HL-60 (cell line): ENCODE data around the gene FGFBP1.

Source experiments
- DNase-seq, 2 experiments: peaks; one replicate each; pipeline ENCODE4 v3.0.0-alpha.2; 2010 to 2020; ENCODE audit warnings: low read depth in 1 of 2, low spot score in 1 of 2
- H3K27ac ChIP-seq: fragments of 250-450 bp; sonication (Bioruptor Pico); replicated peaks from 2 replicates; pipeline ENCODE4 v1.5.1; 2020; ENCODE audit warnings: mild to moderate bottlenecking, moderate library complexity
- H3K27me3 ChIP-seq: fragments of 250-450 bp; sonication (Bioruptor Pico); 2 replicates; pipeline ENCODE4 v1.5.1; 2021; ENCODE audit warnings: mild to moderate bottlenecking, moderate library complexity; ENCODE audit not compliant: insufficient read depth, poor library complexity, severe bottlenecking
- H3K4me3 ChIP-seq: replicated peaks from 2 replicates; pipeline ENCODE4 v1.5.1; 2011; ENCODE audit warnings: mild to moderate bottlenecking, control low read depth, low read length; ENCODE audit not compliant: insufficient read depth
- CTCF ChIP-seq: IDR thresholded peaks from one replicate; pipeline ENCODE4 v1.5.1; 2011; ENCODE audit warnings: low read length, control low read depth, inconsistent platforms; ENCODE audit not compliant: insufficient read depth
- GABPA ChIP-seq: IDR thresholded peaks from 2 replicates; pipeline ENCODE4 v1.6.1; 2012; ENCODE audit warnings: low read depth
- POLR2AphosphoS5 ChIP-seq: IDR thresholded peaks from 2 replicates; pipeline ENCODE4 v1.6.1; 2012; ENCODE audit warnings: low read depth
- REST ChIP-seq: IDR thresholded peaks from 2 replicates; pipeline ENCODE4 v1.6.1; 2012; ENCODE audit warnings: low read depth; ENCODE audit not compliant: insufficient replicate concordance
- SPI1 ChIP-seq: IDR thresholded peaks from 2 replicates; pipeline ENCODE4 v1.6.1; 2012; ENCODE audit warnings: low read depth, mild to moderate bottlenecking, borderline replicate concordance
- long read RNA-seq: library from polyadenylated mRNA; unstranded; transcript quantifications from one replicate; pipeline ENCODE4 v2.0.0, GENCODE V29; 2020

Gene FGFBP1
- long read RNA-seq = 0 reads

GRCh38 chr4:15938640-15939039, at the start of gene FGFBP1:
FGFBP1 (minus strand) TSS chr4:15938740; CDS start chr4:15936632, 2,108 bp downstream.
- TF ChIP-seq SPI1 = no peak
- no peak for TF ChIP-seq CTCF
- TF ChIP-seq REST = no peak
- TF ChIP-seq GABPA = no peak
- no peak for TF ChIP-seq POLR2AphosphoS5
- no peak for DNase-seq
- H3K27me3 ChIP-seq = no peaks in the 10 kb centered on the region
- H3K27ac ChIP-seq = no peak within 1 kb of the TSS
- no peak within 1 kb of the TSS for H3K4me3 ChIP-seq

GRCh38 chr4:15988222-15988621, 49.7 kb upstream of the FGFBP1 start:
- TF ChIP-seq GABPA = no peak
- Histone ChIP-seq H3K27ac (no peak overlapping the region), H3K4me3 (no peak overlapping the region), H3K27me3 (no peaks in the 10 kb centered on the region)
- no peak for DNase-seq

GRCh38 chr4:15986907-15987306, 48.4 kb upstream of the FGFBP1 start:
- DNase-seq = no peak
- H3K4me3 ChIP-seq = no peak overlapping the region
- TF ChIP-seq GABPA = no peak
- TF ChIP-seq CTCF = no peak
- TF ChIP-seq REST = no peak
- TF ChIP-seq POLR2AphosphoS5 = no peak
- TF ChIP-seq SPI1 = no peak
- H3K27me3 ChIP-seq = no peaks in the 10 kb centered on the region
- H3K27ac ChIP-seq = no peak overlapping the region

GRCh38 chr4:15983610-15984009, 45.1 kb upstream of the FGFBP1 start:
- Histone ChIP-seq H3K27ac (no peak overlapping the region), H3K4me3 (no peak overlapping the region), H3K27me3 (no peaks in the 10 kb centered on the region)
- TF ChIP-seq REST (no peak), CTCF (no peak), POLR2AphosphoS5 (no peak), SPI1 (no peak), GABPA (no peak)
- no peak for DNase-seq
